Measurements from ENCODE around the gene SRD5A2. TPM values are rescaled to one million over a fixed set of nuclear protein-coding genes. Genes with fewer than 3 reads are reported as not detected.

SRD5A2 gene
- total RNA-seq, 1 experiment from 2014 or later: not detected

DNA sequence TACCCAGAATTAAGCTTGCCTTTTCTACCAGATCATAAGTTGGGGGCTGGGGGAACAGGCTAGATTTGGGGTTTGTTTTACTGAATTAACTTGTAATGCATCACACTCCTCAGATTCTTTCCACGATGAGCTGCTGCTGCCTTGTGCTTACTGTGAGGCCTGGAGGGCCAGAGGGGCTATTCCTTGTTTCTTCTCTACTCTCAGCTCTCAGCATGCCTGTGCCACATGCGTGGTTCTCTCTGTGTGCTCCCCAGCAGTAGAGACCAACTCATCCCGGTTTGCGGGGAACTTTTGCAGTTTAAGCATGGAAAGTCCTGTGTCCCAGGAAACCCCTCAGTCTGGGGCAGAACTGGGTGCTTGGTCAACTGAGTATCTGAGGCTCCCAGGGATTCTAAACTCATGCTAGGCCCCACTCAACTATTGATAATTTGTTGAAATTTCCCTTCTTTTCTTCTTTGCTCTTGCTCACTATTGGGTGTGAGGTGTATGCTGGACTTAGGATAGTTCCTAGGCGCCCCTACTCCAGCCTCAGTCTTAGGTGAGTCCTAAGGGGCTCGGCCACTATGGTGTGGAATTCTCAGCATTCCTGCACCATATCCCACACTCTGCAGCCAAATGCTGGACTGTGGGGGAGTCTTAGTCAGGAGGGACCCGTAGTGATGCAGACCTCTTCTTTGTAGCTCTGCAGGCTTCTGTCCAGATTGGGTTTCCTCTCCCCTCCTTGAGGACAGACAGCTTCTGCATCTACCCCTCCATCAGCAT, 63.1 kb downstream of the SRD5A2 start:
- H3K4me1 ChIP-seq (ENCODE audit: insufficient read depth, low read length, poor library complexity, severe bottlenecking): no peaks in the 10 kb centered on the region
- H3K9me3 ChIP-seq (ENCODE audit: low read depth, low read length, poor library complexity, severe bottlenecking): no peaks in the 10 kb centered on the region
- no peak overlapping the region for H3K4me3 ChIP-seq (ENCODE audit: low read depth, low read length, poor library complexity, severe bottlenecking)
- no peak for DNase-seq (ENCODE audit: low spot score)
- peaks cover 6% of the 10 kb centered on the region for H3K27me3 ChIP-seq (replicated peaks; ENCODE audit: insufficient read depth, low read depth, low read length, poor library complexity)
- BruUV-seq (replicated peaks): no TSS peak
- TF ChIP-seq, protein P1, sequence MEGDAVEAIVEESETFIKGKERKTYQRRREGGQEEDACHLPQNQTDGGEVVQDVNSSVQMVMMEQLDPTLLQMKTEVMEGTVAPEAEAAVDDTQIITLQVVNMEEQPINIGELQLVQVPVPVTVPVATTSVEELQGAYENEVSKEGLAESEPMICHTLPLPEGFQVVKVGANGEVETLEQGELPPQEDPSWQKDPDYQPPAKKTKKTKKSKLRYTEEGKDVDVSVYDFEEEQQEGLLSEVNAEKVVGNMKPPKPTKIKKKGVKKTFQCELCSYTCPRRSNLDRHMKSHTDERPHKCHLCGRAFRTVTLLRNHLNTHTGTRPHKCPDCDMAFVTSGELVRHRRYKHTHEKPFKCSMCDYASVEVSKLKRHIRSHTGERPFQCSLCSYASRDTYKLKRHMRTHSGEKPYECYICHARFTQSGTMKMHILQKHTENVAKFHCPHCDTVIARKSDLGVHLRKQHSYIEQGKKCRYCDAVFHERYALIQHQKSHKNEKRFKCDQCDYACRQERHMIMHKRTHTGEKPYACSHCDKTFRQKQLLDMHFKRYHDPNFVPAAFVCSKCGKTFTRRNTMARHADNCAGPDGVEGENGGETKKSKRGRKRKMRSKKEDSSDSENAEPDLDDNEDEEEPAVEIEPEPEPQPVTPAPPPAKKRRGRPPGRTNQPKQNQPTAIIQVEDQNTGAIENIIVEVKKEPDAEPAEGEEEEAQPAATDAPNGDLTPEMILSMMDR (conservative IDR thresholded peaks at IDR 0.05; ENCODE audit: low read depth, low read length): no peak
- no peak for TF ChIP-seq EZH2 (IDR thresholded peaks at IDR 0.05; ENCODE audit: borderline replicate concordance, low read depth, low read length, poor library complexity, severe bottlenecking)
- POLR2A ChIA-PET (ENCODE audit: low non-redundant PET): no interaction called here
- CTCF ChIA-PET: no interaction called here
- H3K27ac ChIP-seq (ENCODE audit: low read depth, low read length, poor library complexity, severe bottlenecking): no peak overlapping the region
- H3K36me3 ChIP-seq (ENCODE audit: insufficient read depth, low read length, poor library complexity, severe bottlenecking): no peaks in the 10 kb centered on the region
- intact Hi-C loops (cut with micrococcal nuclease; ENCODE audit: unreplicated experiment): no loop called here

DNA sequence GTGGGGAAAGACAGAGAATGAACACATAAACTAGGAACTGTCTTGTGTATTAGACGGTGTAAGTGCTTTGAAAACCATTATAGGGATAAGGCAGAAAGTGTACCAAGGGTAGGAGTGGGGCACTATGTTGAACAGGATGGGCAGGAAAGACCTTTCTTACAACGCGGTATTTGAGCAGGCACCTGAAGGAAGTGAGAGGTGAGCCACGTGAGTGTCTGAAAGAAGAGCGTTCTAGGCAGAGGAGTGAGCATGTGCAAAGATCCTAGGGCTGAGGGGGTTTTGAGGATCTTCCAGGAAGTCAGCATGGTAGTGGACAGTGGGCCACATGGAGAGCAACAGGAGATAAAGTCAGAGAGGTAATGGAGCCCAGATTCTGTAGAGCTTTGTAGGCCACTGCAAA, 65.2 kb downstream of the SRD5A2 start:
- no peak for DNase-seq (ENCODE audit: low spot score)
- Histone ChIP-seq H3K27ac (ENCODE audit: low read depth, low read length, poor library complexity, severe bottlenecking) (no peak overlapping the region), H3K4me3 (ENCODE audit: low read depth, low read length, poor library complexity, severe bottlenecking) (no peak overlapping the region), H3K9me3 (ENCODE audit: low read depth, low read length, poor library complexity, severe bottlenecking) (no peaks in the 10 kb centered on the region), H3K27me3 (replicated peaks; ENCODE audit: insufficient read depth, low read depth, low read length, poor library complexity) (no peaks in the 10 kb centered on the region), H3K4me1 (ENCODE audit: insufficient read depth, low read length, poor library complexity, severe bottlenecking) (no peaks in the 10 kb centered on the region), H3K36me3 (ENCODE audit: insufficient read depth, low read length, poor library complexity, severe bottlenecking) (no peaks in the 10 kb centered on the region)
- ChIA-PET POLR2A (ENCODE audit: low non-redundant PET) (no interaction called here), CTCF (no interaction called here)
- TF ChIP-seq, protein P1 (conservative IDR thresholded peaks at IDR 0.05; ENCODE audit: low read depth, low read length): no peak
- TF ChIP-seq EZH2 (IDR thresholded peaks at IDR 0.05; ENCODE audit: borderline replicate concordance, low read depth, low read length, poor library complexity, severe bottlenecking): no peak
- intact Hi-C loops (cut with micrococcal nuclease; ENCODE audit: unreplicated experiment): no loop called here
- no TSS peak for BruUV-seq (replicated peaks)

DNA sequence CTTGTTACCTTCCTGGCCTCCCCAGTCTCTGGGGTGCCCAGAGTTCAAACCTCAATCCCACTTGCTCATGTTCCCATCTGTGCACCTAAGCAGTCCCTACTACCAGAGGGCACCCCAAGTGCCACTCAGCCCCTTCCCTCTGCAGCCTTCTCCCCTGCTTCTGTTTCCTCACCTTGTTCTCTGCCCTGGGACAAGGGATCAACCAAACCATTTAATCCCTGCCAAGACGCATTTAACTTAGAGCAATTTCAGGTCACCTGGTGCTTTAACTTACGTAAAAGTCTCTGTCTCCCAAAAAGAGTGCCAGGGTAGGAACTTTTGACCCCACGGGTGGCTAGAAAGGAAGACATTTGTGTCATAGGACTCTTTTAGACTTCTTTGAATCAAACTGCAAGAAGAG, 67.2 kb downstream of the SRD5A2 start:
- no TSS peak for BruUV-seq (replicated peaks)
- DNase-seq (ENCODE audit: low spot score): no peak
- Histone ChIP-seq H3K4me1 (ENCODE audit: insufficient read depth, low read length, poor library complexity, severe bottlenecking) (no peaks in the 10 kb centered on the region), H3K27me3 (replicated peaks; ENCODE audit: insufficient read depth, low read depth, low read length, poor library complexity) (peaks cover 2% of the 10 kb centered on the region), H3K4me3 (ENCODE audit: low read depth, low read length, poor library complexity, severe bottlenecking) (no peak overlapping the region), H3K9me3 (ENCODE audit: low read depth, low read length, poor library complexity, severe bottlenecking) (no peaks in the 10 kb centered on the region), H3K36me3 (ENCODE audit: insufficient read depth, low read length, poor library complexity, severe bottlenecking) (no peaks in the 10 kb centered on the region), H3K27ac (ENCODE audit: low read depth, low read length, poor library complexity, severe bottlenecking) (no peak overlapping the region)
- ChIA-PET CTCF (no interaction called here), POLR2A (ENCODE audit: low non-redundant PET) (no interaction called here)
- intact Hi-C loops (cut with micrococcal nuclease; ENCODE audit: unreplicated experiment): no loop called here
- TF ChIP-seq, protein P1 (conservative IDR thresholded peaks at IDR 0.05; ENCODE audit: low read depth, low read length): no peak
- no peak for TF ChIP-seq EZH2 (IDR thresholded peaks at IDR 0.05; ENCODE audit: borderline replicate concordance, low read depth, low read length, poor library complexity, severe bottlenecking)
